ENCODE data around the gene TMEM109.

The TMEM109 gene

DNA sequence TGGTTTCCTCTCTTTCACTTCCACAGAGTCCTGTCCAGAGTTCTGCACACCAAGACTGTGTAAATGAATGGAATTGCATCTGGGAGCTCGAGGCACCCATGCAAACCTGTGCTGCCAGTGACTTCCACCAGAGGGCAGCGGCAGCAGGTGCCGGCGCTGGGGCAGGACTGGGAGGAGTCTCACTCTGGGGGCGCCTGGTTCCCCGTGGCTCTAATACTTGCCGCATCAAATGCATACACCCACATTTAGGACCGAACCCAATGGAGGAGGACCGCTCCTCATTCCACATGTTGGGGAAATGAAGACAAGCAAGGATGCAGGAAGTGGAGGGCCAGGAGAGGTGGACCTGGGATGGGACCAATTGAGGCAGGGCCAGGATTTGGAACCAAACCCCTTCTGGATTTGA, 56.4 kb downstream of the TMEM109 start:
- TF ChIP-seq, protein P1, sequence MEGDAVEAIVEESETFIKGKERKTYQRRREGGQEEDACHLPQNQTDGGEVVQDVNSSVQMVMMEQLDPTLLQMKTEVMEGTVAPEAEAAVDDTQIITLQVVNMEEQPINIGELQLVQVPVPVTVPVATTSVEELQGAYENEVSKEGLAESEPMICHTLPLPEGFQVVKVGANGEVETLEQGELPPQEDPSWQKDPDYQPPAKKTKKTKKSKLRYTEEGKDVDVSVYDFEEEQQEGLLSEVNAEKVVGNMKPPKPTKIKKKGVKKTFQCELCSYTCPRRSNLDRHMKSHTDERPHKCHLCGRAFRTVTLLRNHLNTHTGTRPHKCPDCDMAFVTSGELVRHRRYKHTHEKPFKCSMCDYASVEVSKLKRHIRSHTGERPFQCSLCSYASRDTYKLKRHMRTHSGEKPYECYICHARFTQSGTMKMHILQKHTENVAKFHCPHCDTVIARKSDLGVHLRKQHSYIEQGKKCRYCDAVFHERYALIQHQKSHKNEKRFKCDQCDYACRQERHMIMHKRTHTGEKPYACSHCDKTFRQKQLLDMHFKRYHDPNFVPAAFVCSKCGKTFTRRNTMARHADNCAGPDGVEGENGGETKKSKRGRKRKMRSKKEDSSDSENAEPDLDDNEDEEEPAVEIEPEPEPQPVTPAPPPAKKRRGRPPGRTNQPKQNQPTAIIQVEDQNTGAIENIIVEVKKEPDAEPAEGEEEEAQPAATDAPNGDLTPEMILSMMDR (conservative IDR thresholded peaks at IDR 0.05; ENCODE audit: low read depth, low read length) = peak; percentile 90
- peak; percentile 3 for DNase-seq (ENCODE audit: low read depth)
- no peak overlapping the region for H3K4me3 ChIP-seq (ENCODE audit: low read length)

DNA sequence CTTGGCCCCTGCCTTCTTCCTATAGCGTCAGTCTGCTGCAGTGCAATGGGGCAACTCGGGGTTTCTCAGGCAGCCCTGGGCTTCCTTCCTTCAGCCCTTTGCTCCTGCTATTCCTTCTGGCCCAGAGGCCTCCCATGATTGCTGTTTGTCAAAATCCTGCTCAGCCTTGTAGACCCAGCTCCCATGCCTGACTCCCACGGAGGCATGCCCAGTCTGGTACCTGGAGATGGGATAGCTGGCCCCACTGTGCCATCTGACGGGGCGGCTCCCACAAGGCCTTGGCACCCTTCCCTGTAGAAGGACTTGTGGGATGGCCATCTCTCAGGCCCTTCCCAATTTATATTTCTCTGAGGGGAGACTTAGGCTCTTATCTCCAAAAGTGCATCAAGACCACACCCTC, 56.9 kb downstream of the TMEM109 start:
- H3K4me3 ChIP-seq (ENCODE audit: low read length) = no peak overlapping the region
- TF ChIP-seq, protein P1 (conservative IDR thresholded peaks at IDR 0.05; ENCODE audit: low read depth, low read length) = no peak
- no peak for DNase-seq (ENCODE audit: low read depth)

DNA sequence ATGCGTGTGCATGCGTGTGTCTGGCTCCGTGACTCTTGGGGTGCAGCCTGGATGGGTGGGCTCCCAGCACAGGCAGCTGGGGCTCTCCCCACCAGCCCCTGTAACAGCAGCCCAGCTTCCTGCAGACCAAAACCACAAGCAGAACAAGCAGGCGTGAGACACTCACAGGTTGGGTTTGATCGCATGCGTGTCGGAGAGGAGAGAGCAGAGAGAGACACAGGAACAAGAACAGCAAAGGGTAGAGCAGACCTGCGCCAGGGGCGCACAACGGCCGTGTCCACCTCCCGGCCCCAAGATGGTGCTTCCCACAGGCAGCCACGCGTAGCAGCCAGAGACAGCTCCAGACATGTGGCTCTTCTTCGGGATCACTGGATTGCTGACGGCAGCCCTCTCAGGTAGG, 57.6 kb downstream of the TMEM109 start, which contains the start of gene CD6:
Gene CD6 (plus strand): TSS at position 161 of the 400 bp plus-strand sequence. CDS start 186 bp downstream, at position 347.
- TF ChIP-seq, protein P1 (conservative IDR thresholded peaks at IDR 0.05; ENCODE audit: low read depth, low read length) = no peak
- no peak for DNase-seq (ENCODE audit: low read depth)
- no peak within 1 kb of the TSS for H3K4me3 ChIP-seq (ENCODE audit: low read length)

DNA sequence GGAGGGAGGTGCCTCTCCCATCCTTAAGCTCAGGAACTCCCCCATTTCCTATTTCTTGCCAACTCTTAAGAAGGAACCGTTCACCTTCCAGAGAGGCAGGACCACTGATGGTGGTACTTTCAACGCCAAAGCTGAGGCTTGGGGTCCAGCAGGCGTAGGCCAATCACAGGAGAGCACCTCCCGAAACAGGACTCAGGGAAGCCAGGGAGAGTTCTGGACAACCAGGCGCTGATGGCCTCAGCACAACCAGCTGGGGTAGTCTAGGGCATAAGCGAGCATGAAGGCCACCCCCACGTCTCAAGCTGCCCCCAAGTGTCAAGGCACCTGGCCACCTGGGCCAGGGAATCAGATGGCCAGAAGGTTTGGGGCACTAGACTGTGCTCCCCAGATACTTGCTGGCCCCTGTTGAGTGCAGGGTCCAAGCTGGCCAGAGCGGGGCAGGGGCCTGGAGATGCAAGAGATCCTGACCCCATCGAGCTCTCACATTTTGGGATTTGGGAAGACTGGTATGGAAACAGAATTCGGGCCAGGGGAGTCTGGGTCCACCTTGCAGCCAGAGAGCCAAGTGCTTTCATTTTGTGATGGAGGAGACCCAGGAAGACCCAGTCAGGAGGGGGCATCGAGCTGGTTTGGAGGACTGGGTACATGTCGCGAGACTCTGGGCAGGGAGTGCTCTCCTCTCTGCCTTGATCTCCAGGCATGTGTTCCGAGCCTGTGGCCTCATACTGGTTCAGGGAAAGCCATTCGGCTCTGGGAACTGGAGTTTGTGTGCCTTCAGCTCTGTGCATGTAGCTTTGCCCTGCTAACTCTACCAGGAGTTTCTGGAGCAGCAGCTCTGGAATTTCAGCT, 58.4 kb downstream of the TMEM109 start:
- DNase-seq (ENCODE audit: low read depth) = no peak
- no peak overlapping the region for H3K4me3 ChIP-seq (ENCODE audit: low read length)
- TF ChIP-seq, protein P1 (conservative IDR thresholded peaks at IDR 0.05; ENCODE audit: low read depth, low read length) = no peak

Data from retinal pigment epithelial cell (primary cell).